Osteocyte (in vitro differentiated cells): ENCODE data around the gene KIFC3. TPM values are rescaled to one million over a fixed set of nuclear protein-coding genes. Genes with fewer than 3 reads are reported as not detected.
"Not testable (repeated sequence)": the region's sequence is repeated elsewhere in the genome, so short reads cannot be mapped to it uniquely, and the experiment has no call there.

Experiments
- DNase-seq: peaks from one replicate; pipeline ENCODE4 v3.0.0; 2021; ENCODE audit warnings: mixed read lengths; ENCODE audit not compliant: unreplicated experiment; ENCODE audit errors: extremely low spot score
- H3K27ac Mint-ChIP-seq: one replicate; pipeline ENCODE4 v1.8.0; 2021; ENCODE audit warnings: mild to moderate bottlenecking, mixed read lengths; ENCODE audit not compliant: unreplicated experiment
- H3K27me3 Mint-ChIP-seq: one replicate; pipeline ENCODE4 v1.8.0; 2021; ENCODE audit warnings: mixed read lengths; ENCODE audit not compliant: unreplicated experiment
- H3K36me3 Mint-ChIP-seq: one replicate; pipeline ENCODE4 v1.8.0; 2021; ENCODE audit warnings: mixed read lengths; ENCODE audit not compliant: unreplicated experiment
- H3K4me1 Mint-ChIP-seq: one replicate; pipeline ENCODE4 v1.8.0; 2021; ENCODE audit warnings: mixed read lengths; ENCODE audit not compliant: unreplicated experiment
- H3K4me3 Mint-ChIP-seq: one replicate; pipeline ENCODE4 v1.8.0; 2021; ENCODE audit warnings: mild to moderate bottlenecking, moderate library complexity, mixed read lengths; ENCODE audit not compliant: unreplicated experiment
- H3K9me3 Mint-ChIP-seq: one replicate; pipeline ENCODE4 v1.8.0; 2021; ENCODE audit warnings: mixed read lengths; ENCODE audit not compliant: unreplicated experiment
- total RNA-seq: library from RNA; stranded (reverse); gene quantifications from 2 replicates; pipeline ENCODE4 v1.2.1, GENCODE V29; 2021
- TF ChIP-seq, protein P1 (sequence below): fragments of 200-600 bp; sonication (generic); IDR thresholded peaks from 2 replicates; pipeline ENCODE4 v1.5.0; 2021; ENCODE audit warnings: antibody characterized with exemption, mild to moderate bottlenecking, moderate library complexity

KIFC3 gene
- total RNA-seq, 1 donor from 2014 or later = 196 TPM

- no peaks in the 10 kb centered on the region for H3K9me3 Mint-ChIP-seq
- H3K36me3 Mint-ChIP-seq = no peaks in the 10 kb centered on the region
- H3K4me3 Mint-ChIP-seq = no peak overlapping the region
- H3K4me1 Mint-ChIP-seq = no peaks in the 10 kb centered on the region
- TF ChIP-seq, protein P1, sequence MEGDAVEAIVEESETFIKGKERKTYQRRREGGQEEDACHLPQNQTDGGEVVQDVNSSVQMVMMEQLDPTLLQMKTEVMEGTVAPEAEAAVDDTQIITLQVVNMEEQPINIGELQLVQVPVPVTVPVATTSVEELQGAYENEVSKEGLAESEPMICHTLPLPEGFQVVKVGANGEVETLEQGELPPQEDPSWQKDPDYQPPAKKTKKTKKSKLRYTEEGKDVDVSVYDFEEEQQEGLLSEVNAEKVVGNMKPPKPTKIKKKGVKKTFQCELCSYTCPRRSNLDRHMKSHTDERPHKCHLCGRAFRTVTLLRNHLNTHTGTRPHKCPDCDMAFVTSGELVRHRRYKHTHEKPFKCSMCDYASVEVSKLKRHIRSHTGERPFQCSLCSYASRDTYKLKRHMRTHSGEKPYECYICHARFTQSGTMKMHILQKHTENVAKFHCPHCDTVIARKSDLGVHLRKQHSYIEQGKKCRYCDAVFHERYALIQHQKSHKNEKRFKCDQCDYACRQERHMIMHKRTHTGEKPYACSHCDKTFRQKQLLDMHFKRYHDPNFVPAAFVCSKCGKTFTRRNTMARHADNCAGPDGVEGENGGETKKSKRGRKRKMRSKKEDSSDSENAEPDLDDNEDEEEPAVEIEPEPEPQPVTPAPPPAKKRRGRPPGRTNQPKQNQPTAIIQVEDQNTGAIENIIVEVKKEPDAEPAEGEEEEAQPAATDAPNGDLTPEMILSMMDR = no peak
- DNase-seq = no peak
- H3K27me3 Mint-ChIP-seq = peaks cover 72% of the 10 kb centered on the region
- no peak overlapping the region for H3K27ac Mint-ChIP-seq
Measured at GRCh38 chr16:57714047-57714446, 88.2 kb downstream of the KIFC3 start.

DNA sequence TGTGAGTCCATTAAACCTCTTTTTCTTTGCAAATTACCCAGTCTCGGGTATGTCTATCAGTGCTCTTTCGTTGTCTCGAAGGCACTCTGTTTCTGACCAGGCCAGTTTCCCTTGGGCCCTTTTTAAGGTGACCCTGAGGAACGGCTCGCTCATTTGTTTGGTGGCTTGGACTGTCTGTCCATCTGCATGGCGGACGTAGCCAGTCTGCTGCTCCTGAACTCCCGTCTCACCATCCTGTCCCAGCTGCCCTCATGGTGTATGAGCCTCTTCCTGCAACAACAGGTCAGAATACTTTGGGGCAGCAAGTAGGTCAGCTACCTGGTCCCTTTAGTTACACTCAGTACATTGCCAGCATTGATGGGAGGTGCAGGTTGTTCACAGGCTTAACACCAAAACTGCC is 88.7 kb downstream of the KIFC3 start:
- H3K9me3 Mint-ChIP-seq = no peaks in the 10 kb centered on the region
- H3K36me3 Mint-ChIP-seq = no peaks in the 10 kb centered on the region
- peaks cover 73% of the 10 kb centered on the region for H3K27me3 Mint-ChIP-seq
- no peak for DNase-seq
- H3K4me1 Mint-ChIP-seq = no peaks in the 10 kb centered on the region
- no peak overlapping the region for H3K27ac Mint-ChIP-seq
- TF ChIP-seq, protein P1 = no peak
- H3K4me3 Mint-ChIP-seq = no peak overlapping the region

GRCh38 chr16:57712569-57712968 is 89.7 kb downstream of the KIFC3 start:
- not testable (repeated sequence) for H3K9me3 Mint-ChIP-seq, H3K36me3 Mint-ChIP-seq, H3K4me3 Mint-ChIP-seq, H3K27ac Mint-ChIP-seq, H3K4me1 Mint-ChIP-seq, DNase-seq
- peaks cover 80% of the 10 kb centered on the region for H3K27me3 Mint-ChIP-seq

DNA sequence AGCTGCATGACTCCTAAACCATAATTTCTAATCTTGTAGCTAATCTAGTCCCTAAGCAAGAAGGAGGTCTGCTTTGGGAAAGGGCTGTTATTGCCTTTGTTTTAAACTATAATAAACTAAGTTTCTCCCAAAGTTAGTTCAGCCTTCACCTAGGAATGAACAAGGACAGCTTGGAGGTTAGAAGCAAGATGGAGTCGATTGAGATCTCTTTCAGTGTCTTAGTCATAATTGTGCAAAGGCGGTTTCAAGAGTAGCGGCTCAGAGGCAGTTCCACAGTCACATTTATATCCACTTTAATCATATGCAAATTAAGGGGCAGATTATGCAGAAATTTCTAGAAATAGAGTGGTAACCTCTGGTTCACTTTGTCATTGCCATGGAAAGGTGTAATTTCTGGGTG is 90.3 kb downstream of the KIFC3 start:
- Mint-ChIP-seq H3K27me3 (peaks cover 85% of the 10 kb centered on the region), H3K9me3 (no peaks in the 10 kb centered on the region), H3K4me3 (no peak overlapping the region), H3K36me3 (no peaks in the 10 kb centered on the region), H3K27ac (no peak overlapping the region), H3K4me1 (no peaks in the 10 kb centered on the region)
- TF ChIP-seq, protein P1 = no peak
- DNase-seq = no peak

- no peak for DNase-seq
- Mint-ChIP-seq H3K4me3 (no peak overlapping the region), H3K9me3 (no peaks in the 10 kb centered on the region), H3K27me3 (peaks cover 83% of the 10 kb centered on the region), H3K27ac (no peak overlapping the region), H3K36me3 (no peaks in the 10 kb centered on the region), H3K4me1 (no peaks in the 10 kb centered on the region)
- TF ChIP-seq, protein P1 = no peak
Measured at GRCh38 chr16:57711346-57711745, 90.9 kb downstream of the KIFC3 start.

- no peaks in the 10 kb centered on the region for H3K9me3 Mint-ChIP-seq
- no peak overlapping the region for H3K27ac Mint-ChIP-seq
- no peak for DNase-seq
- TF ChIP-seq, protein P1 = no peak
- H3K4me3 Mint-ChIP-seq = no peak overlapping the region
- H3K27me3 Mint-ChIP-seq = peaks cover 72% of the 10 kb centered on the region
- no peaks in the 10 kb centered on the region for H3K36me3 Mint-ChIP-seq
- no peaks in the 10 kb centered on the region for H3K4me1 Mint-ChIP-seq
Measured at GRCh38 chr16:57709663-57710062, 92.6 kb downstream of the KIFC3 start.
